GM23338 (cell line): Measurements from ENCODE around the gene DCP1B. TPM values are rescaled to one million over a fixed set of nuclear protein-coding genes. Genes with fewer than 3 reads are reported as not detected.

Experiments
- ATAC-seq: fragments of 200-7000 bp; cut with Tn5 transposase; 3 replicates; pipeline ENCODE4 v1.9.1; 2020
- DNase-seq: peaks from one replicate; pipeline ENCODE4 v3.0.0-alpha.2; 2015; ENCODE audit warnings: low spot score
- H2AFZ ChIP-seq: fragments of 200-600 bp; sonication (generic); 2 replicates; pipeline ENCODE4 v1.8.0; 2016; ENCODE audit warnings: antibody characterized with exemption, mild to moderate bottlenecking, moderate library complexity
- H3F3A ChIP-seq: fragments of 200-600 bp; sonication (generic); replicated peaks from 2 replicates; pipeline ENCODE4 v1.8.0; 2017; ENCODE audit warnings: antibody characterized with exemption, mixed run types, low read depth
- H3K27ac ChIP-seq: fragments of 200-600 bp; sonication (generic); 2 replicates; pipeline ENCODE4 v1.6.1; 2016; ENCODE audit warnings: low read depth
- H3K27me3 ChIP-seq: fragments of 200-600 bp; sonication (generic); 2 replicates; pipeline ENCODE4 v1.8.0; 2016; ENCODE audit warnings: mild to moderate bottlenecking, mixed run types, moderate library complexity; ENCODE audit not compliant: insufficient read depth
- H3K36me3 ChIP-seq: fragments of 200-600 bp; sonication (generic); 2 replicates; pipeline ENCODE4 v1.8.0; 2016; ENCODE audit warnings: mild to moderate bottlenecking; ENCODE audit not compliant: insufficient read depth
- H3K4me1 ChIP-seq: fragments of 200-600 bp; sonication (generic); 2 replicates; pipeline ENCODE4 v1.8.0; 2016; ENCODE audit warnings: mild to moderate bottlenecking, moderate library complexity; ENCODE audit not compliant: insufficient read depth
- H3K4me2 ChIP-seq: fragments of 200-600 bp; sonication (generic); 2 replicates; pipeline ENCODE4 v1.7.1; 2017; ENCODE audit warnings: mixed run types
- H3K4me3 ChIP-seq: fragments of 200-600 bp; sonication (generic); 2 replicates; pipeline ENCODE4 v1.6.1; 2016; ENCODE audit warnings: mixed run types
- H3K79me2 ChIP-seq: fragments of 200-600 bp; sonication (generic); replicated peaks from 2 replicates; pipeline ENCODE4 v1.8.0; 2017; ENCODE audit warnings: mild to moderate bottlenecking; ENCODE audit not compliant: insufficient read depth
- H3K9me2 ChIP-seq: fragments of 200-600 bp; sonication (generic); 2 replicates; pipeline ENCODE4 v1.8.0; 2017; ENCODE audit not compliant: insufficient read depth
- H4K20me1 ChIP-seq: fragments of 200-600 bp; sonication (generic); replicated peaks from 2 replicates; pipeline ENCODE4 v1.8.0; 2017; ENCODE audit warnings: mild to moderate bottlenecking; ENCODE audit not compliant: insufficient read depth
- H3K27ac Mint-ChIP-seq: 2 replicates; pipeline ENCODE4 v1.8.0; 2020; ENCODE audit warnings: inconsistent platforms, mild to moderate bottlenecking, moderate library complexity, mixed read lengths
- H3K27me3 Mint-ChIP-seq: 3 replicates; pipeline ENCODE4 v1.8.0; 2022; ENCODE audit warnings: low read depth, mild to moderate bottlenecking, moderate library complexity, mixed read lengths, inconsistent platforms; ENCODE audit not compliant: insufficient read depth, poor library complexity
- H3K36me3 Mint-ChIP-seq: 3 replicates; pipeline ENCODE4 v1.8.0; 2021; ENCODE audit warnings: low read depth, mild to moderate bottlenecking, inconsistent platforms, moderate library complexity, mixed read lengths
- H3K4me1 Mint-ChIP-seq: 3 replicates; pipeline ENCODE4 v1.8.0; 2020; ENCODE audit warnings: mild to moderate bottlenecking, inconsistent platforms, mixed read lengths
- H3K4me3 Mint-ChIP-seq: 3 replicates; pipeline ENCODE4 v1.8.0; 2021; ENCODE audit warnings: moderate library complexity, mild to moderate bottlenecking, inconsistent platforms, mixed read lengths
- H3K9me3 Mint-ChIP-seq: 3 replicates; pipeline ENCODE4 v1.8.0; 2020; ENCODE audit warnings: moderate library complexity, mild to moderate bottlenecking, inconsistent platforms, mixed read lengths
- CREB1 ChIP-seq: fragments of 250-450 bp; sonication (Bioruptor Pico); IDR thresholded peaks from 2 replicates; pipeline ENCODE4 v1.5.0; 2020; ENCODE audit warnings: low read depth, mild to moderate bottlenecking, moderate library complexity
- EZH2 ChIP-seq: fragments of 200-600 bp; sonication (generic); IDR thresholded peaks from one replicate; pipeline ENCODE4 v1.8.0; 2017; ENCODE audit warnings: antibody characterized with exemption, mild to moderate bottlenecking, low read depth; ENCODE audit not compliant: unreplicated experiment
- EZH2phosphoT487 ChIP-seq: fragments of 200-600 bp; sonication (generic); IDR thresholded peaks from one replicate; pipeline ENCODE4 v1.8.1; 2018; ENCODE audit warnings: antibody characterized with exemption; ENCODE audit not compliant: unreplicated experiment
- JUNB ChIP-seq: IDR thresholded peaks from one replicate; pipeline ENCODE4 v1.6.1; 2016; ENCODE audit warnings: antibody characterized with exemption; ENCODE audit not compliant: unreplicated experiment
- POLR2AphosphoS5 ChIP-seq: IDR thresholded peaks from 2 replicates; pipeline ENCODE4 v1.6.1; 2016; ENCODE audit warnings: antibody characterized with exemption, low read depth
- REST ChIP-seq: IDR thresholded peaks from one replicate; pipeline ENCODE4 v1.6.1; 2018; ENCODE audit warnings: antibody characterized with exemption; ENCODE audit not compliant: unreplicated experiment
- STAT1 ChIP-seq: IDR thresholded peaks from one replicate; pipeline ENCODE4 v1.6.1; 2016; ENCODE audit warnings: antibody characterized with exemption; ENCODE audit not compliant: unreplicated experiment
- ZNF331 ChIP-seq: fragments of 250-450 bp; sonication (Bioruptor Pico); IDR thresholded peaks from 2 replicates; pipeline ENCODE4 v1.5.0; 2020; ENCODE audit warnings: low read depth, mild to moderate bottlenecking, moderate library complexity
- ZNF462 ChIP-seq: fragments of 250-450 bp; sonication (Bioruptor Pico); IDR thresholded peaks from 2 replicates; pipeline ENCODE4 v1.5.0; 2020; ENCODE audit warnings: mild to moderate bottlenecking, moderate library complexity
- polyA plus RNA-seq: library from polyadenylated mRNA; unstranded; fragments of >200 nt; fragmentation: Nextera tagmentation; extraction: Ambion mirVana; gene quantifications from 2 replicates; pipeline ENCODE4 v1.2.1, GENCODE V29; 2016
- total RNA-seq: library from RNA; depleted of rRNA; stranded (reverse); fragments of >200 nt; shearing (Covaris generic); gene quantifications from 2 replicates; pipeline ENCODE4 v1.2.3, GENCODE V29; 2014
- TF ChIP-seq, protein P1 (sequence below): IDR thresholded peaks from 2 replicates; pipeline ENCODE4 v1.6.1; 2016; ENCODE audit warnings: antibody characterized with exemption
- TF ChIP-seq, protein P2 (sequence below), 2 experiments: fragments of 200-600 bp in 1 of 2; sonication (generic) in 1 of 2; conservative IDR thresholded peaks; 2 replicates each; pipeline versions ENCODE4 v1.5.1 to v1.6.1; 2016 to 2017; ENCODE audit warnings: antibody characterized with exemption in 2 of 2, low read depth in 2 of 2, mild to moderate bottlenecking in 2 of 2, moderate library complexity in 1 of 2

The DCP1B gene
- total and polyA plus RNA-seq, 2 experiments from 2014 or later = 24.4 to 29.8 TPM

DNA sequence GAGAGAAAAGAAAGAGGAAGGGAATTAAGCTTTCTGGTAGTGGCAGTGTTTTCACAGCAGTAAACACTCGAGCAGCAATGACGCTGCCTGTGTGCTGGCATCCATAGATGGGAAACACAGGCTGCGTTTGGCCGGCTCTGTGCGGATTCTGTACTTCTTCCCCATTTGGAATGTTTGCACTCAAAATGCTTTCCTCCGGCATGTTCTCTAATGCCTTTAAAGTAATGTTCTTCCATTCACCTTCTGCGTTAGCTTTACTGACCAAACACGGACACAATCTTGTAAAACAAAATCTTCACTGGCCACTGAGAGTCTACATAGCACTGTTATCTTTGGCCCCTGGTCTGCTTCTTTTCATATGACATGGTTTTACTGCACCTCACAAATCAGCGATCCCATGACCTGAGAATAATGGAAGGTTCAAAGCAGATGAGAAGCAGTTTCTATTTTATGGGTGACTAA is 31.4 kb downstream of the DCP1B start (continued):
- no peak for TF ChIP-seq ZNF462 (CRISPR knock-in tag)
- no peak for TF ChIP-seq JUNB
- TF ChIP-seq ZNF331 (CRISPR knock-in tag) = no peak
- no peak for TF ChIP-seq REST

DNA sequence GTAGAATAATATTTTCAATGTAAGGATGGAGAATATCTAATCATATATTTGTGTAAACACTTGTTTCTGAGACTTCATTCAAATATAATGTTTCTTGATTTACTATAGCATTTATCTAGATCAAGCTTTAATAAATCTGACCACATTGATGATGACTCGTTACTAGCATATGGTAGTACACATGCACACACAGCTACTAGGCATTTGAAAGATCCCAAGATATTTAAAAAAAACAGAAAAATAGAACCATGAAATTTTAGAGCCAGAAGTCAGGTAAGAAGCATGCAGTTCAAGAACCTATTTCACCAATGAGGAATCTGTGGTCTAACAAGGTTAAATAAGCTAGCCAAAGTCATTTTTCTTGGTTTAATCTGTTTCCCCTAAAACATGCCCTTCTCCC is 32.0 kb downstream of the DCP1B start:
- no peak overlapping the region for H3K4me3 Mint-ChIP-seq
- DNase-seq = no peak
- TF ChIP-seq EZH2phosphoT487 (no peak), STAT1 (no peak), EZH2 (no peak), POLR2AphosphoS5 (no peak), CREB1 (CRISPR knock-in tag) (no peak)
- TF ChIP-seq, protein P1, sequence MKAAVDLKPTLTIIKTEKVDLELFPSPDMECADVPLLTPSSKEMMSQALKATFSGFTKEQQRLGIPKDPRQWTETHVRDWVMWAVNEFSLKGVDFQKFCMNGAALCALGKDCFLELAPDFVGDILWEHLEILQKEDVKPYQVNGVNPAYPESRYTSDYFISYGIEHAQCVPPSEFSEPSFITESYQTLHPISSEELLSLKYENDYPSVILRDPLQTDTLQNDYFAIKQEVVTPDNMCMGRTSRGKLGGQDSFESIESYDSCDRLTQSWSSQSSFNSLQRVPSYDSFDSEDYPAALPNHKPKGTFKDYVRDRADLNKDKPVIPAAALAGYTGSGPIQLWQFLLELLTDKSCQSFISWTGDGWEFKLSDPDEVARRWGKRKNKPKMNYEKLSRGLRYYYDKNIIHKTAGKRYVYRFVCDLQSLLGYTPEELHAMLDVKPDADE = no peak
- TF ChIP-seq, protein P2, sequence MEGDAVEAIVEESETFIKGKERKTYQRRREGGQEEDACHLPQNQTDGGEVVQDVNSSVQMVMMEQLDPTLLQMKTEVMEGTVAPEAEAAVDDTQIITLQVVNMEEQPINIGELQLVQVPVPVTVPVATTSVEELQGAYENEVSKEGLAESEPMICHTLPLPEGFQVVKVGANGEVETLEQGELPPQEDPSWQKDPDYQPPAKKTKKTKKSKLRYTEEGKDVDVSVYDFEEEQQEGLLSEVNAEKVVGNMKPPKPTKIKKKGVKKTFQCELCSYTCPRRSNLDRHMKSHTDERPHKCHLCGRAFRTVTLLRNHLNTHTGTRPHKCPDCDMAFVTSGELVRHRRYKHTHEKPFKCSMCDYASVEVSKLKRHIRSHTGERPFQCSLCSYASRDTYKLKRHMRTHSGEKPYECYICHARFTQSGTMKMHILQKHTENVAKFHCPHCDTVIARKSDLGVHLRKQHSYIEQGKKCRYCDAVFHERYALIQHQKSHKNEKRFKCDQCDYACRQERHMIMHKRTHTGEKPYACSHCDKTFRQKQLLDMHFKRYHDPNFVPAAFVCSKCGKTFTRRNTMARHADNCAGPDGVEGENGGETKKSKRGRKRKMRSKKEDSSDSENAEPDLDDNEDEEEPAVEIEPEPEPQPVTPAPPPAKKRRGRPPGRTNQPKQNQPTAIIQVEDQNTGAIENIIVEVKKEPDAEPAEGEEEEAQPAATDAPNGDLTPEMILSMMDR (conservative IDR thresholded peaks at IDR 0.05; ENCODE audit: low read depth in 2 of 2) = no peak

More for the DNA sequence above, 32.0 kb downstream of the DCP1B start:
- Histone ChIP-seq H3K36me3 (no peaks in the 10 kb centered on the region), H3K4me3 (no peak overlapping the region), H3K79me2 (no peaks in the 10 kb centered on the region; the same call in 1 of the 2 replicates), H2AFZ (no peak overlapping the region), H3K4me2 (no peak overlapping the region), H3K27me3 (no peaks in the 10 kb centered on the region), H3K9me2 (no peaks in the 10 kb centered on the region), H3F3A (no peaks in the 10 kb centered on the region), H4K20me1 (no peaks in the 10 kb centered on the region; the same call in 1 of the 2 replicates), H3K27ac (no peak overlapping the region), H3K4me1 (peaks cover 8% of the 10 kb centered on the region)
- Mint-ChIP-seq H3K27me3 (no peaks in the 10 kb centered on the region), H3K9me3 (no peaks in the 10 kb centered on the region), H3K27ac (no peak overlapping the region; the same call in 1 of the 2 replicates), H3K36me3 (no peaks in the 10 kb centered on the region), H3K4me1 (peaks cover 21% of the 10 kb centered on the region)
- ATAC-seq = no peak
